ENCODE measurements around the gene SETBP1.

Gene SETBP1

DNA sequence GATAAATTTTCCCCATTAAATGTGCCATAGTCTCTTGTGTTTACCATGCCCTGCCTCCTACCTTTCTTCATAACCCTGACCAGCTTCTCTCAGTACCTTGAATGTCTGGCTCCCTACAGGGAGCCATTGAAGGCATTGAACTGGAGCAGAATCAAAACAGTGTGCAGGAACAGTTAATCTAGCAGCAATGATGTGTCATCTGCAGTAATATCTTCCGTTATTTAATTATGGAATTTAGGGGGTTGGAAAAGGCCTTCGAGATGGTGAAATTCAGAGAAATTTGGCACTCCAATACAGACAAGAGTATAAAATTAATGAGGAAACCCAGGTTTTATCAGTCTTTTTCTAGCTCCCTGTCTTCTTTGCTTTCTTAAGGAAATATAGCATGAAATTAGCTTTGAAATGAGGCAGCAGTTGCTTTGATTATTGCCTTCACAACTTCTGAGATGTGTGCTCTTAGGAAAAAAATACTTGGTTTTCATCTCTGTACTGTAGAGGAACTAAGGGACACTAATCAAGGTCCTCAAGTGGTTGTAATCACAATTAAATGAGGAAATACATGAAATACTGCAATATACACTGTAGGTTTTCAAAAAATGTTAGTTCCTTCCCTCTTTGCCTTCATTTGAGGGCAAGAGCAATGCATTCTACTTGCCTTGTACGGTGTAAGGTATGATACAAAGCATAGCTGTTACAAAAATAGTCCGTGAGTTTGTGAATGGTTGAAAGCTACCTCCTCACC lies 369.1 kb downstream of the SETBP1 start:
- Histone ChIP-seq H3K4me2 (ENCODE audit: low read length) (no peak overlapping the region), H3K36me3 (ENCODE audit: control insufficient read depth, insufficient read depth, low read length) (no peaks in the 10 kb centered on the region), H3K9me3 (ENCODE audit: control insufficient read depth, low read length) (no peaks in the 10 kb centered on the region), H3K4me1 (no peaks in the 10 kb centered on the region), H3K79me2 (no peaks in the 10 kb centered on the region), H3K9ac (no peak overlapping the region), H3K27ac (no peak overlapping the region), H3K27me3 (ENCODE audit: control insufficient read depth, insufficient read depth, low read length) (no peaks in the 10 kb centered on the region), H2AFZ (no peak overlapping the region), H3K4me3 (ENCODE audit: low read depth, low read length) (no peak overlapping the region)
- TF ChIP-seq, protein P1, sequence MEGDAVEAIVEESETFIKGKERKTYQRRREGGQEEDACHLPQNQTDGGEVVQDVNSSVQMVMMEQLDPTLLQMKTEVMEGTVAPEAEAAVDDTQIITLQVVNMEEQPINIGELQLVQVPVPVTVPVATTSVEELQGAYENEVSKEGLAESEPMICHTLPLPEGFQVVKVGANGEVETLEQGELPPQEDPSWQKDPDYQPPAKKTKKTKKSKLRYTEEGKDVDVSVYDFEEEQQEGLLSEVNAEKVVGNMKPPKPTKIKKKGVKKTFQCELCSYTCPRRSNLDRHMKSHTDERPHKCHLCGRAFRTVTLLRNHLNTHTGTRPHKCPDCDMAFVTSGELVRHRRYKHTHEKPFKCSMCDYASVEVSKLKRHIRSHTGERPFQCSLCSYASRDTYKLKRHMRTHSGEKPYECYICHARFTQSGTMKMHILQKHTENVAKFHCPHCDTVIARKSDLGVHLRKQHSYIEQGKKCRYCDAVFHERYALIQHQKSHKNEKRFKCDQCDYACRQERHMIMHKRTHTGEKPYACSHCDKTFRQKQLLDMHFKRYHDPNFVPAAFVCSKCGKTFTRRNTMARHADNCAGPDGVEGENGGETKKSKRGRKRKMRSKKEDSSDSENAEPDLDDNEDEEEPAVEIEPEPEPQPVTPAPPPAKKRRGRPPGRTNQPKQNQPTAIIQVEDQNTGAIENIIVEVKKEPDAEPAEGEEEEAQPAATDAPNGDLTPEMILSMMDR (IDR thresholded peaks at IDR 0.05), result no peak

DNA sequence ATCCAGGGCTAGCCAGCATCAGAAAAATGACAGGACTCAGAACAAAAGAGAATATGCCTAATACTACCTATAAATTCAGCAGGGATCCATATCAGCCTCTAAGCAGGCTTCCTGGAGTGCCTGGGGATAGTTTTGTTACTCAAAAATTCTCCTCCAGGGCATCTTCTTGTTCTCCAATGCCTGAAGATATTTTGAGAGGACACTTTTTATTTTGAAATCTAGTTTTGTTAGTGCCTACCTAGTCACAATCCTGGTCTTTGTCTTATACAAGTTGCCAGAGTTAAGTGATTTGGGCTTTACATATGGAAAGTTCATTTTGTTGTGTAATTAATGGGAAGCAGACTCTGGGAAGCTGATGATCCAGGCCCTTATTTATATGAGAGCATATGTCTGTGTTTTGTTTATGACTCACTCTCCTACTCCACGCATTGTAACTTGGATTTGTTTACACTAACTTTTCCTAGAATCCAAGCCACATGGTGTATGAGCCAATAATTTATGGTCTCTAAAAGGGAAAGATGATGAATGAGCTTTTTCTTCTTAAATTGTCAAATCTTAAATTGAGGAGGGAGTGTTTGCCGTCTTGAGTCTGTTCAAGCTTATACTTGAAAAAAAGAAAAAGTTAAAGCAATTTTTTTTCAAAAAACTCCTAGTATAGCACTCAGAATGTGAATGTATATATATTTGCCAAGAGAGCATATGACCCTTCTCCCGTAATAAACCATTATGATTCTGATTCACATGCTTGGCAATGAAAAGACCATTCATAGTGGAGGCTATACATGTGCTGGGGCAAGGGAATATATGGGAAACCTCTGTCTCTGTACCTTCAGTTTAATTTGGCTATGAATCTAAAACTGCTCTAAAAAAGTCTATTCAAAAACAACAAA lies 370.3 kb downstream of the SETBP1 start:
- H3K9me3 ChIP-seq (ENCODE audit: control insufficient read depth, low read length), result no peaks in the 10 kb centered on the region
- TF ChIP-seq, protein P1 (IDR thresholded peaks at IDR 0.05), result no peak
- H3K4me3 ChIP-seq (ENCODE audit: low read depth, low read length), result no peak overlapping the region
- no peaks in the 10 kb centered on the region for H3K36me3 ChIP-seq (ENCODE audit: control insufficient read depth, insufficient read depth, low read length)
- no peak overlapping the region for H2AFZ ChIP-seq
- no peak overlapping the region for H3K4me2 ChIP-seq (ENCODE audit: low read length)
- no peak overlapping the region for H3K9ac ChIP-seq
- no peak overlapping the region for H3K27ac ChIP-seq
- H3K27me3 ChIP-seq (ENCODE audit: control insufficient read depth, insufficient read depth, low read length), result no peaks in the 10 kb centered on the region
- H3K79me2 ChIP-seq, result no peaks in the 10 kb centered on the region
- no peaks in the 10 kb centered on the region for H3K4me1 ChIP-seq

DNA sequence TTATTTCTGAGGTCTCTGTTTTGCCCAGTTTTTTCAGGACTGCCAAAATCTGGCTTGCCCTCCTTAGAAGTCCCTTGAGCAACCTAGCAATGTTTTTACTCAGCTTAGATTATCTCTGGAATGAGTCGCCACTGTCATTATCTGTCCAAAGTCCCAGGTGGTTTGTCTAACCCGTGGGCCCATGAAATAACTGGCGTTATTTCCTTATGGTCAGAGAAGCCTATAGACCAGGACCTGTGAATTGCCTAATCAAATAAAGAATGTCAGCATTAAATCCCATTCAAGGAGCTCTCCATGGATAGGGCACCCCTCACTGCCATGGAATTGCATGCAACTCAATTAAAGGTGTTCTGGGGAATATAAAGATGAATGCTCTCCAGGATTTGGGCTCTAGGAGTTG lies 373.9 kb downstream of the SETBP1 start:
- Histone ChIP-seq H3K4me3 (ENCODE audit: low read depth, low read length) (no peak overlapping the region), H3K4me2 (ENCODE audit: low read length) (no peak overlapping the region), H3K27ac (no peak overlapping the region), H3K4me1 (no peaks in the 10 kb centered on the region), H3K36me3 (ENCODE audit: control insufficient read depth, insufficient read depth, low read length) (no peaks in the 10 kb centered on the region), H3K9me3 (ENCODE audit: control insufficient read depth, low read length) (no peaks in the 10 kb centered on the region), H3K9ac (no peak overlapping the region), H2AFZ (no peak overlapping the region), H3K27me3 (ENCODE audit: control insufficient read depth, insufficient read depth, low read length) (no peaks in the 10 kb centered on the region), H3K79me2 (no peaks in the 10 kb centered on the region)
- TF ChIP-seq, protein P1 (IDR thresholded peaks at IDR 0.05), result no peak

DNA sequence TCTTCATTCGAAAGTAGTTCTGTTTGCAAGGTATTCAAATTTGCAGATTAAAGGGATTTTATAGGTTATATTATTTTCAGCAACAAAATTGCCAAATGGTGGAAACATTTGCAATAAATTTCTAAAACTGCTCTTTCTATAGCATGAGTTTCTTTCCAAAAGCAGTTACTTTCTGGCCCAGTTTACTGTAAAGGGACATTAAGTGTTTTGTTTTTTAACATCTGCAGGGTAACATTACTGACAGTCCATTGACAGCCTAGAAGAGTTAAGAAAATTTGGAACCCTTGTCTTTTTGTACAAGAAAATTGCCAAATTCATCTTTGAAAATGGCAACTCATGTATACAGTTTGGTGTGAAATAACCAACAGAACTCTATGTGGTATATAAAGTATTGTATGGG lies 375.1 kb downstream of the SETBP1 start:
- H3K9ac ChIP-seq, result no peak overlapping the region
- H2AFZ ChIP-seq, result no peak overlapping the region
- no peak overlapping the region for H3K4me3 ChIP-seq (ENCODE audit: low read depth, low read length)
- H3K4me2 ChIP-seq (ENCODE audit: low read length), result no peak overlapping the region
- no peaks in the 10 kb centered on the region for H3K9me3 ChIP-seq (ENCODE audit: control insufficient read depth, low read length)
- no peaks in the 10 kb centered on the region for H3K4me1 ChIP-seq
- H3K79me2 ChIP-seq, result no peaks in the 10 kb centered on the region
- no peak overlapping the region for H3K27ac ChIP-seq
- no peaks in the 10 kb centered on the region for H3K36me3 ChIP-seq (ENCODE audit: control insufficient read depth, insufficient read depth, low read length)
- H3K27me3 ChIP-seq (ENCODE audit: control insufficient read depth, insufficient read depth, low read length), result no peaks in the 10 kb centered on the region
- TF ChIP-seq, protein P1 (IDR thresholded peaks at IDR 0.05), result no peak

Data from parathyroid adenoma (tissue), 2 donors.